ENCODE results near the gene AUP1.

AUP1 gene

DNA sequence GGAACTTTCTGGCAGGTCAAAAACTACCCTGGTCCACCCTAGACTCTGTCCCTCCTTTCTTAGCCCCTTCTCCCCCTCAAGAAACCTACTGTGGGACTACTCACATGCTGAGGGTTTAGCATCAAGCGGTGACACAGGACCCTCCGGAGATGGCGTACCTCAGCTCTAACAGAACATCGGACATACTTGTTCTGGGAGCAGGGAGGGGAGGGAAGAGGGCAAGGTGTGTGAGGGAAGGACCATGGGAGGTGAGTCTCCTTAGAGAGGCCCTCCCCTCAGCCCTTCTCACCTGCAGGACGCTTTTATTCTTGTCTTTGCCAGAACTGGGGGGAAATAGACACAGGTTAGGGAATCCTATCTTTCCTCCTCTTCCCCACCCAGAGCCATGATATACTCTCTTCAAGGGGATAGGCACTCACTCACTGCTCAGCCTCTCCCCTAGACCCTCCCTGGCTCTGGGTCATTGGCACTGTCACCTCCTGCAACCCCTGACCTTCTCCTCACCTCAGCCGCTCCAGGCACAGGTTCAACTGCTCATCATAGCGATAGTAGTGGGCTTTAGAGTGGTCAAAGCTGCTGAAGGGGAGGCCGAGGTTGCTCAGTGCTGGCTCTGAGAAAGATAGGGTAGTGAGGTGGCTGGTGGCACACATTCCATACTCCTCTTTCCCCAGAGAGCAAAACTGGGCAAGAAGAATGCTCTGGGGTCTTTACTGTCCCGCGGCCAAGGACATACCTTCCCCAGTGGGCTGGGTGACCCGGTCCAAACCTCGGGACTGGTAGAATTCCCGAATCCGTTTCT, 23.9 kb downstream of the AUP1 start:
- no peak overlapping the region for H3K4me3 ChIP-seq (ENCODE audit: low read depth, low read length)
- peaks cover 8% of the 10 kb centered on the region for H3K36me3 ChIP-seq (replicated peaks)
- TF ChIP-seq, protein P1, sequence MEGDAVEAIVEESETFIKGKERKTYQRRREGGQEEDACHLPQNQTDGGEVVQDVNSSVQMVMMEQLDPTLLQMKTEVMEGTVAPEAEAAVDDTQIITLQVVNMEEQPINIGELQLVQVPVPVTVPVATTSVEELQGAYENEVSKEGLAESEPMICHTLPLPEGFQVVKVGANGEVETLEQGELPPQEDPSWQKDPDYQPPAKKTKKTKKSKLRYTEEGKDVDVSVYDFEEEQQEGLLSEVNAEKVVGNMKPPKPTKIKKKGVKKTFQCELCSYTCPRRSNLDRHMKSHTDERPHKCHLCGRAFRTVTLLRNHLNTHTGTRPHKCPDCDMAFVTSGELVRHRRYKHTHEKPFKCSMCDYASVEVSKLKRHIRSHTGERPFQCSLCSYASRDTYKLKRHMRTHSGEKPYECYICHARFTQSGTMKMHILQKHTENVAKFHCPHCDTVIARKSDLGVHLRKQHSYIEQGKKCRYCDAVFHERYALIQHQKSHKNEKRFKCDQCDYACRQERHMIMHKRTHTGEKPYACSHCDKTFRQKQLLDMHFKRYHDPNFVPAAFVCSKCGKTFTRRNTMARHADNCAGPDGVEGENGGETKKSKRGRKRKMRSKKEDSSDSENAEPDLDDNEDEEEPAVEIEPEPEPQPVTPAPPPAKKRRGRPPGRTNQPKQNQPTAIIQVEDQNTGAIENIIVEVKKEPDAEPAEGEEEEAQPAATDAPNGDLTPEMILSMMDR (IDR thresholded peaks at IDR 0.05; ENCODE audit: low read depth, low read length, missing control alignments), result no peak
- no peaks in the 10 kb centered on the region for H3K27me3 ChIP-seq (replicated peaks)
- no peak overlapping the region for H3K27ac ChIP-seq
- in situ Hi-C loops (cut with HindIII; ENCODE audit: low pct_ligation_motif_present, low sequenced_read_pairs), result no loop called here
- DNase-seq, result no peak

DNA sequence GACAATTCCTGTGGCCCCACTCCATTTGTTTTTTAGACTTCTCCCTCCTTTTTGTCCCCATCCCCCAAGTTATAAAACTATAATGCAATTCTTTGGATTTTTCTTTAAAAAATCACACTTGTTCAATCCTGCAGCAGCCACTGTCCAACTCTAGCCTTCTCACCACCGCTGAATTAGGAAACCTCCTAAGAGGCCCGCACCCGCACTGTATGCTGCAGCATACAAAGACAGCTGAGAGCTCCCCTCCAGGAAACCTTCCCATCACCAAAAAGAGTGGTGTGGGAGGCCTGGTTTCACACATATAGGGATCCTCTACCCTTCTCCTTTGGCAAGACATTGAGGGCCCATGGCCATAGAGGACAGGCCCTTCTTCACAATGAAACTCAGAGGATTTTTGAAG, 24.9 kb downstream of the AUP1 start:
- Histone ChIP-seq H3K36me3 (replicated peaks) (peaks cover 8% of the 10 kb centered on the region), H3K27ac (no peak overlapping the region), H3K27me3 (replicated peaks) (peaks cover 7% of the 10 kb centered on the region), H3K4me3 (ENCODE audit: low read depth, low read length) (peak overlapping the region; percentile 68)
- no peak for DNase-seq
- TF ChIP-seq, protein P1 (IDR thresholded peaks at IDR 0.05; ENCODE audit: low read depth, low read length, missing control alignments), result no peak
- in situ Hi-C loops (cut with HindIII; ENCODE audit: low pct_ligation_motif_present, low sequenced_read_pairs), result no loop called here

DNA sequence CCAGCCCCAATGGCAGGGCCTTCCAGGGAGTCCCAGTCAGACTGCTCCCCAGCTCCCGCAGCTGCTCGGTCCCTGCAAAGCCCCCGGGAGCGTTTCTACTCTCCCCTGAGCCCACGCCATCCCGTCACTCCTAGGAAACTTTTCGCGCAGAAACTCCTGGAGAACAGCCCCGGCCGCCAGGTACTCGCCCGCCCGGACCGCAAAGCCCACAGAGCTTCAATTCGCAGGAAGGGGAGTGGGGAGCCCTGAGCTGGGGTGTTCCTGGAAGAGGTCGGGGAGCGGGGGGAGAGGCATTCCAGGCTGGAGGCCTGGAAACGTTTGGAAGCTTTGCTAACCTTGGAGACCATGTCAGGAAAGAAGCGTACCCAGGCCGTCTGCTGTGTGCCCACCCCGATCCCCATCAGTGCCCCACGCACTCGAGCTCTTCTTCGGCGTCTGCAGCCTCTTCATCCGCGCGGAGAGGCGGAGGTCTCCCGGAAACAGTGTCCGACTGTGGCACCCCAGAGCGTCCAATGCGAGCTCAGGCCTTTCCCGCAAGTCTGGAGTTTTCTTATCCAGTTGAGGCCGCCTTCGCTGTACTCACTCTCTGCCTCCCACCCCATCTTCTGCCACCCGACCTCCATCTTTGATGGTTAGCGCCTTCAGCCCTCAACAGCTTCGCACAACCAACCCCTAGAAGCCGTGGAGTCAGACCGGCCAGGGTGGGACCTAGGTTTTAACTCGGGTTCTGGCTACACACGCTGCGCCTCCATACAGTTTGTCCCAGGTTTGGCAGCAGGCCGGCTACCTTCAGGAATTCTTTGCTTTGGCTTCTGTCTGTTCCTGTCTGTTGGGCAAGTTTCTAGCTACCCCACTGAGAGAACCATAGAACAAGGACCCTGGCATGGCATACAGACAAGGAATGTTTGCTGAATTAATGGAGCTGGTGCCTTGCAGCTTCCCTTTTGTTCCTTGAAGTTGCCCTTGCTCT, 25.7 kb downstream of the AUP1 start:
- Histone ChIP-seq H3K27me3 (replicated peaks) (peaks cover 14% of the 10 kb centered on the region), H3K36me3 (replicated peaks) (peaks cover 8% of the 10 kb centered on the region), H3K27ac (peak overlapping the region; percentile 72), H3K4me3 (ENCODE audit: low read depth, low read length) (peak overlapping the region; percentile 68)
- TF ChIP-seq, protein P1 (IDR thresholded peaks at IDR 0.05; ENCODE audit: low read depth, low read length, missing control alignments), result no peak
- in situ Hi-C loops (cut with HindIII; ENCODE audit: low pct_ligation_motif_present, low sequenced_read_pairs), result no loop called here
- no peak for DNase-seq

DNA sequence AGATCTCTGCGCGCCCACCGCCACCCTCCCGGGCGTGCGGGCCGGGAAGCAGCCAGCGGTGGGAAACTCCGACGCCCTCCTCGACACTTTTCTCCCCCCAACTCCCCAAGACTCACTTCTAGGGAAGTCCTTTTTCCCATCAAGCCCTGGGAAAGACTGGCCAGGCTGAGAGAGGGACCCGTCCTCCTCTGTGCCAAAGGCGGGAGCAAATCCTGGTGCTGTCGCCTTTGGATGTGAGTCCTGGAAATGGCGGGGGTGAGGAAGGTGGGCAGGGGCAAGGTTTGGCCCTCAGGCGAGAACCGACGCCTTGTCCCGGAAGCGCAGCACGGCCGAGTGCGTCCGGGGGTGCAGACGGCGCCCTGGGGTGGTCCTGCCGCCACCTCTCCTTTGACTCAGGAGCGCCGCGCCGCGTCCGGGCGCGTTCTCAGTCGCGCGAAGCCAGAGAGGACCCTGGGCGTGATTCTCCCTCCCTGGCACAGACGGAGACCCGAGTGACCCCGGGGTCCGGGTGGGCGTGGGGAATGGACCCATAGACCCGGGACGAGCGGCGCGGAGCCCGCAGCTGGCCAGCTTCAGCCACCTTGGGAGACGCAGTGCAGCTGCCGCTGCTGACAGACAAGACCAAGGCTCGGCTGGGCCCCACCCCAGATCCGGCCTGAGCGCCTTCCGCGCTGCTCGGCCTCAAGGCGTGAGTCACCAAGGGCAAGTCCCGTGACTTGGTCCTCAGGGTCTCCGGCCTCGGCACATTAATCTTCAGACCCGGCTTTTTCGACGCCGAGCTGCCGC, 26.6 kb downstream of the AUP1 start:
- DNase-seq, result peak; percentile 74
- in situ Hi-C loops (cut with HindIII; ENCODE audit: low pct_ligation_motif_present, low sequenced_read_pairs), result no loop called here
- H3K36me3 ChIP-seq (replicated peaks), result peaks cover 8% of the 10 kb centered on the region
- H3K27me3 ChIP-seq (replicated peaks), result peaks cover 15% of the 10 kb centered on the region
- H3K4me3 ChIP-seq (ENCODE audit: low read depth, low read length), result peak overlapping the region; percentile 68
- TF ChIP-seq, protein P1 (IDR thresholded peaks at IDR 0.05; ENCODE audit: low read depth, low read length, missing control alignments), result peak; percentile 51
- H3K27ac ChIP-seq, result peak overlapping the region; percentile 72

DNA sequence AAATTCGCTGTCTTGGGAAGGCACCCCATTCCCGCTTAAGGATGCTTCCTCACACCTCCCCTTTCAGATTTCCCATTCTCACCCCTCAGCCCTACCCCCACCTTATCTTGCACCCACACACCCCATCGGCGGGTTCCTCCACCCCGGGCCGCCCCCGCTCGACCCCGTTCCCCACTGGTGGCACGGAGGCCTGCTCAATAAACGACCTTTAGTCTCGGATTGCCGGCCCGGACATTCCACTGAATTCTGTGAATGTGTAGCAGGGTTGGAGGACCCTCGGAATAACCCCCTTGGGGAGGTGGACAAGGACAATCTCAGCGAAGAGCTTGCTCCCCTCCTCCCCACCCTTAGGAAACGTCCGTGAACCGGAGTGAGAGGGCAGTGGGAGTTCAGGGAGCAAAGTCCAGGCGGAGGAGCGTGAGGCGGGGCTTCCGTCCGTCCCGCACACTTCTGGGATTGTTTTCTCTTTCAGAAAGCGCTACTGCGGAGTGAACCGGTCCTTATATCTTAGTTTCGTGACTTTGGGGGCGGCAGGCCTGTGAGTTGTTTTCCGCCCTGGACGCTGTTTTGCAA, 27.3 kb downstream of the AUP1 start:
- peak overlapping the region; percentile 68 for H3K4me3 ChIP-seq (ENCODE audit: low read depth, low read length)
- H3K36me3 ChIP-seq (replicated peaks), result peaks cover 8% of the 10 kb centered on the region
- H3K27me3 ChIP-seq (replicated peaks), result peaks cover 17% of the 10 kb centered on the region
- no peak for DNase-seq
- TF ChIP-seq, protein P1 (IDR thresholded peaks at IDR 0.05; ENCODE audit: low read depth, low read length, missing control alignments), result no peak
- in situ Hi-C loops (cut with HindIII; ENCODE audit: low pct_ligation_motif_present, low sequenced_read_pairs), result no loop called here
- no peak overlapping the region for H3K27ac ChIP-seq
